ENCODE measurements around the gene PRKN. TPM values are rescaled to one million over a fixed set of nuclear protein-coding genes. Genes with fewer than 3 reads are reported as not detected.
A peak's percentile ranks its signal among the peaks of the same experiment; 100 is the strongest.

PRKN gene
- total and polyA plus RNA-seq, 2 donors (not counting 3 experiments of a cell fraction or from before 2014, with no cell fraction given), result 0.06 TPM; not detected in 1

GRCh38 chr6:161481786-161482516, 1245.6 kb downstream of the PRKN start:
- no peak for TF ChIP-seq JUN (IDR thresholded peaks at IDR 0.05; ENCODE audit: borderline replicate concordance, insufficient read depth, insufficient read length, low read depth)
- TF ChIP-seq POLR2AphosphoS5 (IDR thresholded peaks at IDR 0.05; ENCODE audit: insufficient read depth, low read depth, low read length), result no peak
- TF ChIP-seq, protein P1, sequence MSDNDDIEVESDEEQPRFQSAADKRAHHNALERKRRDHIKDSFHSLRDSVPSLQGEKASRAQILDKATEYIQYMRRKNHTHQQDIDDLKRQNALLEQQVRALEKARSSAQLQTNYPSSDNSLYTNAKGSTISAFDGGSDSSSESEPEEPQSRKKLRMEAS (IDR thresholded peaks at IDR 0.05; ENCODE audit: insufficient read depth, insufficient read length), result no peak
- TF ChIP-seq GATA2 (IDR thresholded peaks at IDR 0.05; ENCODE audit: insufficient read depth, insufficient read length, low read depth, low read length), result no peak
- no peak for TF ChIP-seq POLR2A (IDR thresholded peaks at IDR 0.05; ENCODE audit: low read depth, low read length)
- no peak for TF ChIP-seq EZH2 (IDR thresholded peaks at IDR 0.05; ENCODE audit: borderline replicate concordance, low read depth, low read length, severe bottlenecking)
- TF ChIP-seq, protein P2, sequence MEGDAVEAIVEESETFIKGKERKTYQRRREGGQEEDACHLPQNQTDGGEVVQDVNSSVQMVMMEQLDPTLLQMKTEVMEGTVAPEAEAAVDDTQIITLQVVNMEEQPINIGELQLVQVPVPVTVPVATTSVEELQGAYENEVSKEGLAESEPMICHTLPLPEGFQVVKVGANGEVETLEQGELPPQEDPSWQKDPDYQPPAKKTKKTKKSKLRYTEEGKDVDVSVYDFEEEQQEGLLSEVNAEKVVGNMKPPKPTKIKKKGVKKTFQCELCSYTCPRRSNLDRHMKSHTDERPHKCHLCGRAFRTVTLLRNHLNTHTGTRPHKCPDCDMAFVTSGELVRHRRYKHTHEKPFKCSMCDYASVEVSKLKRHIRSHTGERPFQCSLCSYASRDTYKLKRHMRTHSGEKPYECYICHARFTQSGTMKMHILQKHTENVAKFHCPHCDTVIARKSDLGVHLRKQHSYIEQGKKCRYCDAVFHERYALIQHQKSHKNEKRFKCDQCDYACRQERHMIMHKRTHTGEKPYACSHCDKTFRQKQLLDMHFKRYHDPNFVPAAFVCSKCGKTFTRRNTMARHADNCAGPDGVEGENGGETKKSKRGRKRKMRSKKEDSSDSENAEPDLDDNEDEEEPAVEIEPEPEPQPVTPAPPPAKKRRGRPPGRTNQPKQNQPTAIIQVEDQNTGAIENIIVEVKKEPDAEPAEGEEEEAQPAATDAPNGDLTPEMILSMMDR (IDR thresholded peaks at IDR 0.05; ENCODE audit: extremely low read depth in 1 of 2, insufficient read depth in 1 of 2, low read depth in 1 of 2, low read length in 2 of 2), result no peak
- no peak for TF ChIP-seq MYC (IDR thresholded peaks at IDR 0.05; ENCODE audit: low read depth, low read length)
- TF ChIP-seq FOS (IDR thresholded peaks at IDR 0.05; ENCODE audit: borderline replicate concordance, insufficient read depth, low read length), result no peak
- H3K9me3 ChIP-seq (replicated peaks; ENCODE audit: control insufficient read depth, insufficient read depth, low read length), result no peaks in the 10 kb centered on the region
- H3K27ac ChIP-seq (ENCODE audit: insufficient read depth, low read depth, low read length), result no peak overlapping the region
- no peaks in the 10 kb centered on the region for H3K9me1 ChIP-seq (replicated peaks; ENCODE audit: control insufficient read depth, extremely low read depth, insufficient read depth, low read length)
- H2AFZ ChIP-seq (ENCODE audit: low read depth, low read length), result no peak overlapping the region
- no peaks in the 10 kb centered on the region for H3K36me3 ChIP-seq (ENCODE audit: control insufficient read depth in 2 of 2, extremely low read depth in 1 of 2, insufficient read depth in 2 of 2, low read length in 2 of 2)
- BruUV-seq (replicated peaks), result no TSS peak
- H3K4me1 ChIP-seq (ENCODE audit: control insufficient read depth, extremely low read depth, insufficient read depth, low read length), result no peaks in the 10 kb centered on the region
- no peak for FAIRE-seq
- intact Hi-C loops (cut with micrococcal nuclease) (no loop called here), dilution Hi-C loops (cut with MboI; ENCODE audit: extremely low pct_ligation_motif_present, low sequenced_read_pairs) (no loop called here)
- peak; percentile 72 for DNase-seq (ENCODE audit: low read depth, low spot score)
- ChIA-PET CTCF (no interaction called here), POLR2A (no interaction called here)
- H3K4me3 ChIP-seq (replicated peaks in 1 of 3; ENCODE audit: insufficient read depth in 1 of 3, low read depth in 1 of 3, low read length in 3 of 3), result no peak overlapping the region
- H3K9ac ChIP-seq (replicated peaks; ENCODE audit: extremely low read depth, insufficient read depth, low read length), result no peak overlapping the region
- no peaks in the 10 kb centered on the region for H3K27me3 ChIP-seq (ENCODE audit: control insufficient read depth in 2 of 2, insufficient read depth in 2 of 2, low read length in 2 of 2)
- no peaks in the 10 kb centered on the region for H4K20me1 ChIP-seq (replicated peaks; ENCODE audit: control insufficient read depth, extremely low read depth, insufficient read depth, low read length)
- H3K79me2 ChIP-seq (ENCODE audit: control insufficient read depth, insufficient read depth, low read length), result no peaks in the 10 kb centered on the region
- H3K4me2 ChIP-seq (ENCODE audit: insufficient read depth, low read length), result no peak overlapping the region

Data from endothelial cell of umbilical vein (primary cell).